Activated T-cell treated with anti-CD3 and anti-CD28 coated beads, Interleukin-2, amount 50 U/mL, for 4 hours (primary cell): Measurements from ENCODE around the gene MSMB. TPM values are rescaled to one million over a fixed set of nuclear protein-coding genes. Genes with fewer than 3 reads are reported as not detected.
"Not testable (repeated sequence)": the region's sequence is repeated elsewhere in the genome, so short reads cannot be mapped to it uniquely, and the experiment has no call there.

Experiments
- ATAC-seq, 2 donors: fragments of 200-7000 bp; cut with Tn5 transposase; one replicate each; pipeline ENCODE4 v1.10.0; 2021
- DNase-seq: peaks from one replicate; pipeline ENCODE4 v3.0.0-alpha.2; 2020
- H3K27me3 Mint-ChIP-seq: one replicate; pipeline ENCODE4 v1.8.0; 2021; ENCODE audit warnings: low read depth, mixed read lengths
- H3K36me3 Mint-ChIP-seq: one replicate; pipeline ENCODE4 v1.8.0; 2022; ENCODE audit warnings: mixed read lengths; ENCODE audit not compliant: insufficient read depth
- H3K4me1 Mint-ChIP-seq: one replicate; pipeline ENCODE4 v1.8.0; 2021; ENCODE audit warnings: low read depth, mixed read lengths
- H3K4me3 Mint-ChIP-seq: one replicate; pipeline ENCODE4 v1.8.0; 2021; ENCODE audit warnings: mild to moderate bottlenecking, moderate library complexity, mixed read lengths
- H3K9me3 Mint-ChIP-seq: one replicate; pipeline ENCODE4 v1.8.0; 2021; ENCODE audit warnings: mixed read lengths
- total RNA-seq, 3 donors: library from RNA; stranded (reverse); gene quantifications; one replicate each; pipeline ENCODE4 v1.2.1, GENCODE V29; 2021

MSMB gene
- total RNA-seq, 3 donors from 2014 or later, result not detected

DNA sequence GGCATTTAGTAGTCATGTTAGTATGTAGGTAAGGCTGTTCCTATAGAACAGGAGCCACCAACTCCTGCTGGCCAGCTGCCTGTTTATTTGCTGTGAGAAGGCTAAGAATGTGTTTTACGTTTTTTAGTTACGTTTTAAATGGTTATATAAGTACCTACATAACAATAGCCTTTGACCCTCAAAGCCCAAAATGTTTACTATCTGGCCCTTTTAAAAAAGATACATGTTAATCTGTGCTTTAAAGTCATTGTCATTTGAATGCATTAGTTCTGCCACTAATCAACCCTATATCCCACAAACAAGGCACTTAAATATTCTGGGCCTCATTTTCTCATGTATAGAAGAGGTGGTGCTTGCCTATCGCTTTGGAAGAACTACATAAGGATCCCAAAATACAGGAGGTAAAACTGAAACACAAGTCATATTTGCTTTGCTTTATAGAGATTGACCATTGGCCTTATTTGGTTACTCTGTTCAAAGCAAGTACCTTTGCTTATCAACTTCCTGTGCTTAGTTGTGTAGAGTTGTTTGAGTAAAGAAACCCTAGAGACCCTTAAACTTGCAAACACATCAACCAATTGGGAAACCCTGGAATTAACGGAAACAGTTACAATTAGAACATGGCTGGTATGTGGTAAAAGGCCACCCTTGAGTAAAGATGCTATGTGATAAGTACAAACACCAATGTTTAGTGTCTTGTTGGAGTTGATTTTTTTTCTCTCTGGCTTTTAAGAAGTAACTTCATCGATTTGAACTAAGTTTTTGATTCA, 47.9 kb downstream of the MSMB start:
- Mint-ChIP-seq H3K36me3 (peaks cover 40% of the 10 kb centered on the region), H3K27me3 (no peaks in the 10 kb centered on the region), H3K9me3 (peaks cover 8% of the 10 kb centered on the region), H3K4me1 (peaks cover 1% of the 10 kb centered on the region), H3K4me3 (no peak overlapping the region)
- DNase-seq (no peak), ATAC-seq (no peak)

DNA sequence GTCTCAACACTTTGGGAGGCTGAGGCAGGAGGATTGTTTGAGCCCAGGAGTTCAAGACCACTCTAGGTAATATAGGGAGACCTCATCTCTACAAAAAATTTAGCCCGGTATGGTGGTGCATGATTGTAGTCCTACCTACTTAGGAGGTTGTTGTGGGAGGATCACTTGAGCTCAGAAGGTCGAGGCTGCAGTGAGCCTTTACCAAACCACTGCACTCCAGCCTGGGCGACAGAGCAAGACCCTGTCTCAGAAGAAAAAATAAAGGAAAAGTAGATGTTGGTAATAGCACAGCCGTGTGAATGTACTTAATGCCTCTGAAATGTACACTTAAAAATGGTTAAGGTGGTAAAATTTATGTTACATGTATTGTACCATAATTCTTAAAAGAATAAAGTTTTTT, 48.5 kb downstream of the MSMB start:
- Mint-ChIP-seq H3K4me3 (no peak overlapping the region), H3K9me3 (peaks cover 8% of the 10 kb centered on the region), H3K4me1 (peaks cover 1% of the 10 kb centered on the region), H3K27me3 (no peaks in the 10 kb centered on the region), H3K36me3 (peaks cover 40% of the 10 kb centered on the region)
- no peak for DNase-seq
- no peak for ATAC-seq

DNA sequence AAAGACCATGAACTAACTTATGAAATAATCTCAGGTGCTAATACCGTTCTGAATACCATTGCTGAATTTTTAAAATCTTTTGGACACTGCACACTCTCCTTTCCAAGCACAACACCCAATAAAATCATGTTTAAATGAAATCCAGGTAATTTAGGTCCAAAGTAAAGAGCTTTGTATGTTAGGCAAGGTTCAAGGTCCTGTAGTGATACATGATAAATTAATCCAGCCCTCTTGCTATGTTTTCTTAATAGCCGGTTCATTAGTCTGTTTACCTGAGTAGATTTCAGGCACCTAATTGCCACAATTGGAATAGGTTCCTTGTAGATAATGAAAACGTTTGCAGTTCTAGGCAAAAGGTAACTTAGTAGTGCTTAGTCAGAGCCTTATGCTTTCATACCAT, 60.5 kb downstream of the MSMB start:
- not testable (repeated sequence) for H3K27me3 Mint-ChIP-seq, ATAC-seq, DNase-seq, H3K4me3 Mint-ChIP-seq, H3K4me1 Mint-ChIP-seq, H3K9me3 Mint-ChIP-seq
- peaks cover 18% of the 10 kb centered on the region for H3K36me3 Mint-ChIP-seq

DNA sequence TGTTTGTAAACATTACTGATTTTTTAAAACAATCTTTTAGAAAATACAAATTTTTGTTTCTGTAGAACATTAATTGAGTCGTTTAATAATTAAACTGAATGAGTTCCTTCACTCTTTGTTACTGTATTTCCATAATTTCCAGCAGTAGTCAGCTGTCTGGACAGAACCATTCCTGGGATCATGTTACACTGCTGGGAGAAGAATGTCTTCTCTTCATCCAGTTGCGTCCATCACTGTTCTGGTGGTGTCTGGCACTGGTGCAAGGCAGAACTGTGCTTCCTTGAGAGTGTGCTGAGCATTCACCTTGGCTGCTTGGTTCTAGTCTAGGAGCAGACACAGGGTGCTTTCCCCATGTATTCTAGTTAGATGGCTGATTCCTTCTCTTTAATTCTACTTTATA, 61.6 kb downstream of the MSMB start:
- not testable (repeated sequence) for DNase-seq, H3K9me3 Mint-ChIP-seq, H3K4me3 Mint-ChIP-seq, H3K27me3 Mint-ChIP-seq, H3K4me1 Mint-ChIP-seq, ATAC-seq
- peaks cover 18% of the 10 kb centered on the region for H3K36me3 Mint-ChIP-seq

DNA sequence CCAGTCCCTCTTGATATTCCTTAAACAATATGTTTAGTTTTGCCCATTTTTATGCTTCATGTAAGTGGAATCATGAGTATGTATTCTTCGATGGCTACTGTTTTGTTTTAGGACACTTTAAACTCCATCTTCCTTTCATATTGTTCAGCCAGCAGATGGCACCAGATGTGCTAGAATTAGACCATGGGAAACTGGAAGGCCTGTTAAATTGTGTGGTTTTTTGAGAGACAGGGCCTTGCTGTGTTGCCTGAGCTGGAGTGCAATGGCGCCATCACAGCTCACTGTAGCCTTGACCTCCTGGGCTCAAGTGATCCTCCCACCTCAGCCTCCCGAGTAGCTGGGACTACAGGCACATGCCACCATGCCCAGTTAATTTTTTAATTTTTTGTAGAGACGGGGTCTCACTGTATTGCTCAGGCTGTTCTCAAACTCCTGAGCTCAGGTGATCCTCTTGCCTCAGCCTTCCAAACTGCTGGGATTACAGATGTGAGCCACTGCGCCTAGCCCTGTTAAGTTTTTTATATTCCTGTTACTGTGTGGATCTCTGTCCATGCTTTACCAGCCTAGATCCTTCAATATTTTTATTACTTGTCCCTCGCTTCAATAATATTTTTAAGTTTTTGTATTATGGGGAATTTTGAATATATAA, 62.4 kb downstream of the MSMB start:
- DNase-seq (peak; percentile 8), ATAC-seq (peak in 1 of 2 donors; percentile 67)
- peaks cover 16% of the 10 kb centered on the region for H3K36me3 Mint-ChIP-seq
- not testable (repeated sequence) for H3K4me1 Mint-ChIP-seq, H3K9me3 Mint-ChIP-seq, H3K4me3 Mint-ChIP-seq, H3K27me3 Mint-ChIP-seq

Other genes with a start within 250 kb of the MSMB start
- 10 to 100 TPM in 1 of 3 donors, 1 to 10 TPM in 2; 6.7 to 15.3 (median 8.6) TPM for gene AGAP4, start 198.8 kb downstream of the MSMB start, total RNA-seq
- gene TIMM23, start 73.8 kb downstream of the MSMB start, total RNA-seq, result 100 to 1,000 TPM; 125 to 129 (median 125) TPM
- 10 to 100 TPM; 83.3 to 90.7 (median 89.1) TPM for gene NCOA4, start 15.6 kb downstream of the MSMB start, total RNA-seq
- not detected for gene ANTXRL, start 240.7 kb upstream of the MSMB start, total RNA-seq